ENCODE measurements around the gene FBXO21. TPM values are rescaled to one million over a fixed set of nuclear protein-coding genes. Genes with fewer than 3 reads are reported as not detected.

The FBXO21 gene
- polyA plus RNA-seq, 3 donors: 7.7 to 19.1 (median 17.2) TPM

DNA sequence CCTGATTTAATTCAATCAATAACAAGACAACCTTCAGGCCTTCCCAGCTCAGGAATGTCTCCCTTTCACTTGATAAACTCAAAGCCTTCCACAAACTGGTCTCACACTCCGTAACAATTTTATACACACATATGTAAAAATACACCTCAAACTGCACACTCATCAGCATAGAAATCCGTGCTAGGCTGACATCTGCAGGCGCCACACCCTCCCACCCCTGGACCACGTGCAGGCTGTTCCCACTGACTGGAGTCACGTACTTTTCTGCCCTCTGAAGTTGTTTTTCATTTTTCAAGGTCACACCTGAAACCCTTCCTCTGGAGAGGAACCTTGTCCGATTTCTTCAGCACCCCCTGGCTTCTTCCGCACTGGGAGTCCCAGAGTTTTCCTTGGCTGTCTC, 27.6 kb downstream of the FBXO21 start:
- no peak for DNase-seq
- intact Hi-C loops (cut with micrococcal nuclease): no loop called here
- H3K9me3 Mint-ChIP-seq: no peaks in the 10 kb centered on the region
- Histone ChIP-seq H3K4me2 (replicated peaks; ENCODE audit: extremely low read depth, low read length, poor library complexity, severe bottlenecking) (no peak overlapping the region), H3K36me3 (replicated peaks in 1 of 2; ENCODE audit: control insufficient read depth in 1 of 2, insufficient read depth in 2 of 2, low read length in 2 of 2) (peaks cover 66 to 98% of the 10 kb centered on the region in 2 donors), H4K20me1 (ENCODE audit: insufficient read depth, low read length) (no peaks in the 10 kb centered on the region), H3K9ac (ENCODE audit: insufficient read depth, low read length, poor library complexity, severe bottlenecking) (no peak overlapping the region), H3K4me3 (replicated peaks in 1 of 3; ENCODE audit: low read depth in 2 of 3, low read length in 3 of 3) (no peak overlapping the region), H3K9me3 (replicated peaks in 1 of 2; ENCODE audit: control insufficient read depth in 1 of 2, insufficient read depth in 1 of 2, low read length in 2 of 2) (no peaks in the 10 kb centered on the region), H2AFZ (ENCODE audit: insufficient read depth, low read depth, low read length, poor library complexity, severe bottlenecking) (no peak overlapping the region), H3K79me2 (ENCODE audit: insufficient read depth, low read length) (no peaks in the 10 kb centered on the region), H3K27me3 (ENCODE audit: control insufficient read depth in 2 of 2, insufficient read depth in 2 of 2, low read length in 2 of 2) (no peaks in the 10 kb centered on the region), H3K4me1 (ENCODE audit: control insufficient read depth in 1 of 2, insufficient read depth in 2 of 2, low read length in 2 of 2) (no peaks in the 10 kb centered on the region), H3K27ac (ENCODE audit: low read depth in 1 of 2, low read length in 2 of 2) (no peak overlapping the region)
- TF ChIP-seq, protein P1, sequence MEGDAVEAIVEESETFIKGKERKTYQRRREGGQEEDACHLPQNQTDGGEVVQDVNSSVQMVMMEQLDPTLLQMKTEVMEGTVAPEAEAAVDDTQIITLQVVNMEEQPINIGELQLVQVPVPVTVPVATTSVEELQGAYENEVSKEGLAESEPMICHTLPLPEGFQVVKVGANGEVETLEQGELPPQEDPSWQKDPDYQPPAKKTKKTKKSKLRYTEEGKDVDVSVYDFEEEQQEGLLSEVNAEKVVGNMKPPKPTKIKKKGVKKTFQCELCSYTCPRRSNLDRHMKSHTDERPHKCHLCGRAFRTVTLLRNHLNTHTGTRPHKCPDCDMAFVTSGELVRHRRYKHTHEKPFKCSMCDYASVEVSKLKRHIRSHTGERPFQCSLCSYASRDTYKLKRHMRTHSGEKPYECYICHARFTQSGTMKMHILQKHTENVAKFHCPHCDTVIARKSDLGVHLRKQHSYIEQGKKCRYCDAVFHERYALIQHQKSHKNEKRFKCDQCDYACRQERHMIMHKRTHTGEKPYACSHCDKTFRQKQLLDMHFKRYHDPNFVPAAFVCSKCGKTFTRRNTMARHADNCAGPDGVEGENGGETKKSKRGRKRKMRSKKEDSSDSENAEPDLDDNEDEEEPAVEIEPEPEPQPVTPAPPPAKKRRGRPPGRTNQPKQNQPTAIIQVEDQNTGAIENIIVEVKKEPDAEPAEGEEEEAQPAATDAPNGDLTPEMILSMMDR (IDR thresholded peaks at IDR 0.05): no peak
- WGBS (ENCODE audit: insufficient coverage): 94% methylated on average over 6 of the region's 7 CpGs
- peaks cover 91 to 98% of the 10 kb centered on the region in 2 donors for H3K36me3 Mint-ChIP-seq
- H3K4me3 Mint-ChIP-seq: no peak overlapping the region
- no peaks in the 10 kb centered on the region for H3K4me1 Mint-ChIP-seq
- no peak overlapping the region for H3K27ac Mint-ChIP-seq
- peaks cover 0 to 2% (median 2%) of the 10 kb centered on the region in 3 donors for H3K27me3 Mint-ChIP-seq (ENCODE audit: low read depth in 3 of 3)

DNA sequence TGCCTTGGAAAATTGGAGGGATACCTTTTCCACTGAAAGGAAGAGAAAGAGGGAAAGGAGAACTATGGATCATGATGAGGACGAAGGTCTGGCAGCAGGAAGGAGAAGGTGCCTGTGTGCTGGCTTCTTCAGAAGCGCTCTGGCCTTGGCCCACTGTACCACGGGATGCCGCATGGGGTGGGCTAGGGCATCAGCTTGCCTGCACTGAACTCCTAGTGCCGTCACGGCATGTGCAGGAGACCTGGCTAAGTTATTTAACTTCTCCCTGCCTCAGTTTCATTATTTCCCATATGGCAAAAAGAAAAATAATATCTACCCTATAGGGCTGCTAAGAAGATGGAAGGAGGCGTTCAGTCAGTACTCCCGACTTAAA, 28.1 kb downstream of the FBXO21 start:
- Mint-ChIP-seq H3K4me3 (no peak overlapping the region), H3K27me3 (ENCODE audit: low read depth in 3 of 3) (peaks cover 0 to 2% (median 2%) of the 10 kb centered on the region in 3 donors)

More for the DNA sequence above, 28.1 kb downstream of the FBXO21 start:
- Mint-ChIP-seq H3K9me3 (no peaks in the 10 kb centered on the region), H3K4me1 (no peaks in the 10 kb centered on the region), H3K27ac (peak overlapping the region in 2 of 7 donors; percentile 34 to 52), H3K36me3 (peaks cover 91 to 98% of the 10 kb centered on the region in 2 donors)
- no peaks in the 10 kb centered on the region for H3K4me1 ChIP-seq (ENCODE audit: control insufficient read depth in 1 of 2, insufficient read depth in 2 of 2, low read length in 2 of 2)
- no peak overlapping the region for H3K9ac ChIP-seq (ENCODE audit: insufficient read depth, low read length, poor library complexity, severe bottlenecking)
- H3K4me2 ChIP-seq (replicated peaks; ENCODE audit: extremely low read depth, low read length, poor library complexity, severe bottlenecking): no peak overlapping the region
- H3K27me3 ChIP-seq (ENCODE audit: control insufficient read depth in 2 of 2, insufficient read depth in 2 of 2, low read length in 2 of 2): no peaks in the 10 kb centered on the region
- WGBS (ENCODE audit: insufficient coverage): 92% methylated on average over 4 of the region's 8 CpGs
- TF ChIP-seq, protein P1 (IDR thresholded peaks at IDR 0.05): no peak
- H4K20me1 ChIP-seq (ENCODE audit: insufficient read depth, low read length): no peaks in the 10 kb centered on the region
- intact Hi-C loops (cut with micrococcal nuclease): no loop called here
- DNase-seq: no peak
- no peak overlapping the region for H3K4me3 ChIP-seq (replicated peaks in 1 of 3; ENCODE audit: low read depth in 2 of 3, low read length in 3 of 3)
- H3K36me3 ChIP-seq (replicated peaks in 1 of 2; ENCODE audit: control insufficient read depth in 1 of 2, insufficient read depth in 2 of 2, low read length in 2 of 2): peaks cover 65 to 98% of the 10 kb centered on the region in 2 donors
- H3K27ac ChIP-seq (ENCODE audit: low read depth in 1 of 2, low read length in 2 of 2): no peak overlapping the region
- H2AFZ ChIP-seq (ENCODE audit: insufficient read depth, low read depth, low read length, poor library complexity, severe bottlenecking): no peak overlapping the region
- no peaks in the 10 kb centered on the region for H3K9me3 ChIP-seq (replicated peaks in 1 of 2; ENCODE audit: control insufficient read depth in 1 of 2, insufficient read depth in 1 of 2, low read length in 2 of 2)
- H3K79me2 ChIP-seq (ENCODE audit: insufficient read depth, low read length): no peaks in the 10 kb centered on the region
